HG02981 (cell line): ENCODE measurements around the gene TTC34.

Experiments used
- ATAC-seq: cut with Tn5 transposase; IDR thresholded peaks from one replicate; pipeline ENCODE4 v1.9.1; 2021; ENCODE audit warnings: mild to moderate bottlenecking, moderate library complexity; ENCODE audit not compliant: unreplicated experiment

TTC34 gene

GRCh38 chr1:2594001-2594640, 207.4 kb downstream of the TTC34 start:
- no peak for ATAC-seq

- ATAC-seq = no peak
Measured at GRCh38 chr1:2593251-2593878, 208.1 kb downstream of the TTC34 start.

- no peak for ATAC-seq
Measured at GRCh38 chr1:2592672-2593071, 208.8 kb downstream of the TTC34 start.

- ATAC-seq = no peak
Measured at GRCh38 chr1:2591581-2592261, 209.8 kb downstream of the TTC34 start.

GRCh38 chr1:2591233-2591580, 210.3 kb downstream of the TTC34 start:
- no peak for ATAC-seq

- ATAC-seq = no peak
Measured at GRCh38 chr1:2590233-2591141, 211.0 kb downstream of the TTC34 start.

- no peak for ATAC-seq
Measured at GRCh38 chr1:2589431-2590232, 211.9 kb downstream of the TTC34 start.

GRCh38 chr1:2588661-2589430, 212.6 kb downstream of the TTC34 start:
- ATAC-seq = no peak

- ATAC-seq = no peak
Measured at GRCh38 chr1:2587860-2588571, 213.5 kb downstream of the TTC34 start.

- no peak for ATAC-seq
Measured at GRCh38 chr1:2587071-2587859, 214.2 kb downstream of the TTC34 start.

GRCh38 chr1:2586154-2587070, 215.1 kb downstream of the TTC34 start, which contains the start of gene PRXL2B:
PRXL2B (plus strand) TSS chr1:2586777; CDS start chr1:2586886, 109 bp downstream.
- ATAC-seq = peak; percentile 55
